Measurements from ENCODE around the gene CIC.

DNA sequence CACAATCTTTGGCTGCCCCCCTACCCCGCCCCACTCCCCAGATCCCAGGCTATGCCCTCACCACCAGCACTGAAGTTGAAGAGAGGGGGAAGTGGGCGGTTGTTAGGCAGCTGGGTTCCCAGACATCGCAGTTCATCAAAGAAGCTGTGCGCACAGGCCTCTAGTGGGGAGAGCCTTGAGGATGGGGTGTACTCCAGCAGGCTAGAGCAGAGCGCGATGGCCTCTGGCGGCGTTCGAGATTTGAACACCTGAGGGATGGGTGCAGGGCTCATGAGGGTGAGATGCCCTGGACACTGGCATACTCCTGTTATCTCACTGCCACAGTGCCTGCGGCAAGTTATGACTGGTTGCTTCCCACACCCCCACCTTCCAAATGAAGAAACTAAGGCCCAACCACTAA is 36.6 kb upstream of the CIC start:
- TF ChIP-seq CTCF (optimal IDR thresholded peaks at IDR 0.05 in 1 of 3, IDR thresholded peaks at IDR 0.05 in 1 of 3, conservative IDR thresholded peaks at IDR 0.05 in 1 of 3; ENCODE audit: extremely low read depth in 1 of 3, insufficient read depth in 2 of 3, low read length in 3 of 3) (no peak), EZH2 (IDR thresholded peaks at IDR 0.05; ENCODE audit: low read length) (no peak)
